Measurements from ENCODE around the gene BAD.

- TF ChIP-seq, protein P1, sequence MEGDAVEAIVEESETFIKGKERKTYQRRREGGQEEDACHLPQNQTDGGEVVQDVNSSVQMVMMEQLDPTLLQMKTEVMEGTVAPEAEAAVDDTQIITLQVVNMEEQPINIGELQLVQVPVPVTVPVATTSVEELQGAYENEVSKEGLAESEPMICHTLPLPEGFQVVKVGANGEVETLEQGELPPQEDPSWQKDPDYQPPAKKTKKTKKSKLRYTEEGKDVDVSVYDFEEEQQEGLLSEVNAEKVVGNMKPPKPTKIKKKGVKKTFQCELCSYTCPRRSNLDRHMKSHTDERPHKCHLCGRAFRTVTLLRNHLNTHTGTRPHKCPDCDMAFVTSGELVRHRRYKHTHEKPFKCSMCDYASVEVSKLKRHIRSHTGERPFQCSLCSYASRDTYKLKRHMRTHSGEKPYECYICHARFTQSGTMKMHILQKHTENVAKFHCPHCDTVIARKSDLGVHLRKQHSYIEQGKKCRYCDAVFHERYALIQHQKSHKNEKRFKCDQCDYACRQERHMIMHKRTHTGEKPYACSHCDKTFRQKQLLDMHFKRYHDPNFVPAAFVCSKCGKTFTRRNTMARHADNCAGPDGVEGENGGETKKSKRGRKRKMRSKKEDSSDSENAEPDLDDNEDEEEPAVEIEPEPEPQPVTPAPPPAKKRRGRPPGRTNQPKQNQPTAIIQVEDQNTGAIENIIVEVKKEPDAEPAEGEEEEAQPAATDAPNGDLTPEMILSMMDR (IDR thresholded peaks at IDR 0.05), result no peak
- TF ChIP-seq, protein P2, sequence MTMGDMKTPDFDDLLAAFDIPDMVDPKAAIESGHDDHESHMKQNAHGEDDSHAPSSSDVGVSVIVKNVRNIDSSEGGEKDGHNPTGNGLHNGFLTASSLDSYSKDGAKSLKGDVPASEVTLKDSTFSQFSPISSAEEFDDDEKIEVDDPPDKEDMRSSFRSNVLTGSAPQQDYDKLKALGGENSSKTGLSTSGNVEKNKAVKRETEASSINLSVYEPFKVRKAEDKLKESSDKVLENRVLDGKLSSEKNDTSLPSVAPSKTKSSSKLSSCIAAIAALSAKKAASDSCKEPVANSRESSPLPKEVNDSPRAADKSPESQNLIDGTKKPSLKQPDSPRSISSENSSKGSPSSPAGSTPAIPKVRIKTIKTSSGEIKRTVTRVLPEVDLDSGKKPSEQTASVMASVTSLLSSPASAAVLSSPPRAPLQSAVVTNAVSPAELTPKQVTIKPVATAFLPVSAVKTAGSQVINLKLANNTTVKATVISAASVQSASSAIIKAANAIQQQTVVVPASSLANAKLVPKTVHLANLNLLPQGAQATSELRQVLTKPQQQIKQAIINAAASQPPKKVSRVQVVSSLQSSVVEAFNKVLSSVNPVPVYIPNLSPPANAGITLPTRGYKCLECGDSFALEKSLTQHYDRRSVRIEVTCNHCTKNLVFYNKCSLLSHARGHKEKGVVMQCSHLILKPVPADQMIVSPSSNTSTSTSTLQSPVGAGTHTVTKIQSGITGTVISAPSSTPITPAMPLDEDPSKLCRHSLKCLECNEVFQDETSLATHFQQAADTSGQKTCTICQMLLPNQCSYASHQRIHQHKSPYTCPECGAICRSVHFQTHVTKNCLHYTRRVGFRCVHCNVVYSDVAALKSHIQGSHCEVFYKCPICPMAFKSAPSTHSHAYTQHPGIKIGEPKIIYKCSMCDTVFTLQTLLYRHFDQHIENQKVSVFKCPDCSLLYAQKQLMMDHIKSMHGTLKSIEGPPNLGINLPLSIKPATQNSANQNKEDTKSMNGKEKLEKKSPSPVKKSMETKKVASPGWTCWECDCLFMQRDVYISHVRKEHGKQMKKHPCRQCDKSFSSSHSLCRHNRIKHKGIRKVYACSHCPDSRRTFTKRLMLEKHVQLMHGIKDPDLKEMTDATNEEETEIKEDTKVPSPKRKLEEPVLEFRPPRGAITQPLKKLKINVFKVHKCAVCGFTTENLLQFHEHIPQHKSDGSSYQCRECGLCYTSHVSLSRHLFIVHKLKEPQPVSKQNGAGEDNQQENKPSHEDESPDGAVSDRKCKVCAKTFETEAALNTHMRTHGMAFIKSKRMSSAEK (CRISPR knock-in tag; IDR thresholded peaks at IDR 0.05; ENCODE audit: borderline replicate concordance), result no peak
- no peak for TF ChIP-seq SMAD3 (CRISPR knock-in tag; IDR thresholded peaks at IDR 0.05; ENCODE audit: borderline replicate concordance)
- TF ChIP-seq, protein P3, sequence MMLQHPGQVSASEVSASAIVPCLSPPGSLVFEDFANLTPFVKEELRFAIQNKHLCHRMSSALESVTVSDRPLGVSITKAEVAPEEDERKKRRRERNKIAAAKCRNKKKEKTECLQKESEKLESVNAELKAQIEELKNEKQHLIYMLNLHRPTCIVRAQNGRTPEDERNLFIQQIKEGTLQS (CRISPR knock-in tag; conservative IDR thresholded peaks at IDR 0.05), result no peak
- TF ChIP-seq, protein P4, sequence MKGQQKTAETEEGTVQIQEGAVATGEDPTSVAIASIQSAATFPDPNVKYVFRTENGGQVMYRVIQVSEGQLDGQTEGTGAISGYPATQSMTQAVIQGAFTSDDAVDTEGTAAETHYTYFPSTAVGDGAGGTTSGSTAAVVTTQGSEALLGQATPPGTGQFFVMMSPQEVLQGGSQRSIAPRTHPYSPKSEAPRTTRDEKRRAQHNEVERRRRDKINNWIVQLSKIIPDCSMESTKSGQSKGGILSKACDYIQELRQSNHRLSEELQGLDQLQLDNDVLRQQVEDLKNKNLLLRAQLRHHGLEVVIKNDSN (CRISPR knock-in tag; IDR thresholded peaks at IDR 0.05), result no peak
- no peak for TF ChIP-seq USF2 (CRISPR knock-in tag; IDR thresholded peaks at IDR 0.05)
- TF ChIP-seq, protein P5, sequence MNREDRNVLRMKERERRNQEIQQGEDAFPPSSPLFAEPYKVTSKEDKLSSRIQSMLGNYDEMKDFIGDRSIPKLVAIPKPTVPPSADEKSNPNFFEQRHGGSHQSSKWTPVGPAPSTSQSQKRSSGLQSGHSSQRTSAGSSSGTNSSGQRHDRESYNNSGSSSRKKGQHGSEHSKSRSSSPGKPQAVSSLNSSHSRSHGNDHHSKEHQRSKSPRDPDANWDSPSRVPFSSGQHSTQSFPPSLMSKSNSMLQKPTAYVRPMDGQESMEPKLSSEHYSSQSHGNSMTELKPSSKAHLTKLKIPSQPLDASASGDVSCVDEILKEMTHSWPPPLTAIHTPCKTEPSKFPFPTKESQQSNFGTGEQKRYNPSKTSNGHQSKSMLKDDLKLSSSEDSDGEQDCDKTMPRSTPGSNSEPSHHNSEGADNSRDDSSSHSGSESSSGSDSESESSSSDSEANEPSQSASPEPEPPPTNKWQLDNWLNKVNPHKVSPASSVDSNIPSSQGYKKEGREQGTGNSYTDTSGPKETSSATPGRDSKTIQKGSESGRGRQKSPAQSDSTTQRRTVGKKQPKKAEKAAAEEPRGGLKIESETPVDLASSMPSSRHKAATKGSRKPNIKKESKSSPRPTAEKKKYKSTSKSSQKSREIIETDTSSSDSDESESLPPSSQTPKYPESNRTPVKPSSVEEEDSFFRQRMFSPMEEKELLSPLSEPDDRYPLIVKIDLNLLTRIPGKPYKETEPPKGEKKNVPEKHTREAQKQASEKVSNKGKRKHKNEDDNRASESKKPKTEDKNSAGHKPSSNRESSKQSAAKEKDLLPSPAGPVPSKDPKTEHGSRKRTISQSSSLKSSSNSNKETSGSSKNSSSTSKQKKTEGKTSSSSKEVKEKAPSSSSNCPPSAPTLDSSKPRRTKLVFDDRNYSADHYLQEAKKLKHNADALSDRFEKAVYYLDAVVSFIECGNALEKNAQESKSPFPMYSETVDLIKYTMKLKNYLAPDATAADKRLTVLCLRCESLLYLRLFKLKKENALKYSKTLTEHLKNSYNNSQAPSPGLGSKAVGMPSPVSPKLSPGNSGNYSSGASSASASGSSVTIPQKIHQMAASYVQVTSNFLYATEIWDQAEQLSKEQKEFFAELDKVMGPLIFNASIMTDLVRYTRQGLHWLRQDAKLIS (CRISPR knock-in tag; IDR thresholded peaks at IDR 0.05; ENCODE audit: borderline replicate concordance), result no peak
- TF ChIP-seq TEAD4 (CRISPR knock-in tag; IDR thresholded peaks at IDR 0.05), result no peak
- no peak for TF ChIP-seq ZNF232 (CRISPR knock-in tag; IDR thresholded peaks at IDR 0.05)
- no peak for TF ChIP-seq ZNF512 (CRISPR knock-in tag; IDR thresholded peaks at IDR 0.05; ENCODE audit: borderline replicate concordance)
- TF ChIP-seq, protein P6, sequence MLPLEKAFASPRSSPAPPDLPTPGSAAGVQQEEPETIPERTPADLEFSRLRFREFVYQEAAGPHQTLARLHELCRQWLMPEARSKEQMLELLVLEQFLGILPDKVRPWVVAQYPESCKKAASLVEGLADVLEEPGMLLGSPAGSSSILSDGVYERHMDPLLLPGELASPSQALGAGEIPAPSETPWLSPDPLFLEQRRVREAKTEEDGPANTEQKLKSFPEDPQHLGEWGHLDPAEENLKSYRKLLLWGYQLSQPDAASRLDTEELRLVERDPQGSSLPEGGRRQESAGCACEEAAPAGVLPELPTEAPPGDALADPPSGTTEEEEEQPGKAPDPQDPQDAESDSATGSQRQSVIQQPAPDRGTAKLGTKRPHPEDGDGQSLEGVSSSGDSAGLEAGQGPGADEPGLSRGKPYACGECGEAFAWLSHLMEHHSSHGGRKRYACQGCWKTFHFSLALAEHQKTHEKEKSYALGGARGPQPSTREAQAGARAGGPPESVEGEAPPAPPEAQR (CRISPR knock-in tag; IDR thresholded peaks at IDR 0.05), result no peak
- no peak for TF ChIP-seq ATF2 (CRISPR knock-in tag; IDR thresholded peaks at IDR 0.05; ENCODE audit: borderline replicate concordance, low read depth)
- TF ChIP-seq NFYB (CRISPR knock-in tag; conservative IDR thresholded peaks at IDR 0.05; ENCODE audit: low read depth), result no peak
Observed at GRCh38 chr11:64263021-64263946, 21.2 kb downstream of the BAD start.
